ENCODE measurements around the gene CALHM1. TPM values are rescaled to one million over a fixed set of nuclear protein-coding genes. Genes with fewer than 3 reads are reported as not detected.

Gene CALHM1
- total and polyA plus RNA-seq, 4 donors, result not detected

DNA sequence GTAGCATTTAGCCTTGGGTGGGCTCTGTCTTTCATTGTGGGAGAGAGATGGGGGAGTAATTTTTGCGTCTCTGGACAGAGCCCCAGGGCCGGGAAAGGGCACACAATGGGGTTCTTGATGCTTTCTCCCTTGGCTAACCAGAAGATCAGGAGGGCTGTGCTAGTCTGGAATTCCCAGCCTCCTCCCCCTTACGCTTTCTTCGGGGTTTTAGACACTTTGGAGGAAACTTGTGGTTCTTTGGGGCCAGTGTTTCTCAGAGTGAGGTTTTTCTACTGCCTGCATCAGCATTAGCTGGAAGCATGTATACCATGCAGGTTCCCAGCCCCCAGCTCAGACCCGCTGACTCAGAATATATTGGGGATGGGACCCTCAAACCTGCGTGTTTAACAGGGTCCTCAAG is 41.8 kb upstream of the CALHM1 start:
- no peaks in the 10 kb centered on the region for H3K4me1 ChIP-seq (ENCODE audit: control insufficient read depth in 4 of 4, insufficient read depth in 4 of 4, low read length in 3 of 4)
- H3K4me3 ChIP-seq (ENCODE audit: low read depth in 1 of 3, low read length in 3 of 3), result no peak overlapping the region
- no peaks in the 10 kb centered on the region for H3K27me3 ChIP-seq (ENCODE audit: control insufficient read depth in 4 of 4, insufficient read depth in 4 of 4, low read length in 3 of 4)
- no peak for TF ChIP-seq RXRA (IDR thresholded peaks at IDR 0.05)
- no peak overlapping the region for H3K27ac ChIP-seq (ENCODE audit: low read depth in 1 of 2, low read length in 2 of 2)
- WGBS, result 79% methylated on average over 6 of the region's 6 CpGs
- no peak for DNase-seq (ENCODE audit: low spot score)
- no peak overlapping the region for H3K9ac ChIP-seq (ENCODE audit: low read depth in 1 of 2, low read length in 2 of 2)
- H3K36me3 ChIP-seq (ENCODE audit: control insufficient read depth in 4 of 4, insufficient read depth in 3 of 4, low read depth in 1 of 4, low read length in 3 of 4), result no peaks in the 10 kb centered on the region
- no peaks in the 10 kb centered on the region for H3K9me3 ChIP-seq (ENCODE audit: control insufficient read depth in 4 of 4, low read length in 3 of 4)

DNA sequence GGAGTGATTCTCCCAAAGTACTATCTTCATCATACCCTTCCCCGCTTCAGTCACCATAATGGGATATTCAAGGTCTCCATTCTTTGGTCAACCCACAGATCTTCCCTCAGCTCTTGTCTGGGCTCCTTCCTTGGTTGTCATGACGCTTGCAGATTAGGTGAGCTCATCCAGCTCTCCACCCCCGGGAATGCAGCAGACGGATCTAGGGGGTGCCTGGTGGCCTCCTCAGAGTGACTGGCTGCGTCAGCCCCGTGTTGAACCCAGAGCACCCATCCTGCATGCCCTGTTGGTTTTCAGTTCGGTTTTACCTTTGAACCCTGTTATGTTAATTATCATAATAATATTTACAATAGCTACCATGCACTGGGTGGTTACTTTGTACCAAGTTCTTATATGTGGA is 41.2 kb upstream of the CALHM1 start:
- H3K27ac ChIP-seq (ENCODE audit: low read depth in 1 of 2, low read length in 2 of 2), result no peak overlapping the region
- H3K36me3 ChIP-seq (ENCODE audit: control insufficient read depth in 4 of 4, insufficient read depth in 3 of 4, low read depth in 1 of 4, low read length in 3 of 4), result no peaks in the 10 kb centered on the region
- peaks cover 0 to under 1% (median 0%) of the 10 kb centered on the region in 4 donors for H3K27me3 ChIP-seq (ENCODE audit: control insufficient read depth in 4 of 4, insufficient read depth in 4 of 4, low read length in 3 of 4)
- no peak overlapping the region for H3K9ac ChIP-seq (ENCODE audit: low read depth in 1 of 2, low read length in 2 of 2)
- no peak overlapping the region for H3K4me3 ChIP-seq (ENCODE audit: low read depth in 1 of 3, low read length in 3 of 3)
- H3K4me1 ChIP-seq (ENCODE audit: control insufficient read depth in 4 of 4, insufficient read depth in 4 of 4, low read length in 3 of 4), result no peaks in the 10 kb centered on the region
- TF ChIP-seq RAD21 (IDR thresholded peaks at IDR 0.05) (no peak), HNF4G (IDR thresholded peaks at IDR 0.05) (no peak), RXRA (IDR thresholded peaks at IDR 0.05) (no peak), GABPA (IDR thresholded peaks at IDR 0.05 in 1 of 2, conservative IDR thresholded peaks at IDR 0.05 in 1 of 2) (no peak), YY1 (IDR thresholded peaks at IDR 0.05) (no peak), FOXA1 (IDR thresholded peaks at IDR 0.05) (no peak), NR2F2 (IDR thresholded peaks at IDR 0.05) (no peak), SP1 (IDR thresholded peaks at IDR 0.05) (no peak), JUND (IDR thresholded peaks at IDR 0.05) (no peak)
- TF ChIP-seq, protein P1, sequence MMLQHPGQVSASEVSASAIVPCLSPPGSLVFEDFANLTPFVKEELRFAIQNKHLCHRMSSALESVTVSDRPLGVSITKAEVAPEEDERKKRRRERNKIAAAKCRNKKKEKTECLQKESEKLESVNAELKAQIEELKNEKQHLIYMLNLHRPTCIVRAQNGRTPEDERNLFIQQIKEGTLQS (IDR thresholded peaks at IDR 0.05), result no peak
- no peak for DNase-seq (ENCODE audit: low spot score)
- 59% methylated on average over 7 of the region's 7 CpGs for WGBS
- H3K9me3 ChIP-seq (ENCODE audit: control insufficient read depth in 4 of 4, low read length in 3 of 4), result no peaks in the 10 kb centered on the region

DNA sequence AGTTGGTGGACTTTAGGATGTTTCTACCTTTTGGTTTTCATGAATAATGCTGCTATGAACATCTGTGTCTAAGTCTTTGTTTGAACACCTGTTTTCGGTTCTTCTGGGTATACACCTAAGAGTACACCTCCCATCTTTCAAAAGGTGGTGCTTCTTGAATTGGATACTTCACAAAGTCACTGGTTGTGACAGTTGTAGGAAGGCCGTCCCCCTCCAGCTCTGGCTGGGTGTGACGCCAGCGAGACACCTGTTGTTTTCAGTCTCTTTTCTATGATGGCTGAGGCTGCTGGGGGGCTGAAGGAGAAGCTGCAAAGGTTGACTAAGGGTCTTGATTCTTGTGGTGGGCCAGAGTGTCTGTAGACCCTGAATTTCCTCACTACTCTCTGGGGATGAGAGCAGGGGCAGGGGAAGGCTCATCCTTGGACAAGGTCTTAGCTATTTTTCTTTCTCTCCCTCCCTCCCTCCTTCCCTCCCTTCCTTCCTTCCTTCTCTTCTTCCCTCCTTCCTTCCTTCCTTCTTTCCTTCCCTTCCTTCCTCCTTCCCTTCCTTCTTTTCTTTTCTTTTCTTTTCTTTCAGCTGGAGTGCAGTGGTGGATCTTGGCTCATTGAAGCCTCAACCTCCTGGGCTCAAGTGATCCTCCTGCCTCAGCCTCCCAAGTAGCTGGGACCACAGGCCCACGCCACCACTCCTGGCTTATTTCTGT is 40.4 kb upstream of the CALHM1 start:
- DNase-seq (ENCODE audit: low spot score), result no peak
- H3K27me3 ChIP-seq (ENCODE audit: control insufficient read depth in 4 of 4, insufficient read depth in 4 of 4, low read length in 3 of 4), result peaks cover 0 to 5% (median 3%) of the 10 kb centered on the region in 4 donors
- no peak overlapping the region for H3K4me3 ChIP-seq (ENCODE audit: low read depth in 1 of 3, low read length in 3 of 3)
- TF ChIP-seq JUND (IDR thresholded peaks at IDR 0.05), result no peak
- no peak for TF ChIP-seq SP1 (IDR thresholded peaks at IDR 0.05)
- no peak for TF ChIP-seq YY1 (IDR thresholded peaks at IDR 0.05)
- TF ChIP-seq, protein P2, sequence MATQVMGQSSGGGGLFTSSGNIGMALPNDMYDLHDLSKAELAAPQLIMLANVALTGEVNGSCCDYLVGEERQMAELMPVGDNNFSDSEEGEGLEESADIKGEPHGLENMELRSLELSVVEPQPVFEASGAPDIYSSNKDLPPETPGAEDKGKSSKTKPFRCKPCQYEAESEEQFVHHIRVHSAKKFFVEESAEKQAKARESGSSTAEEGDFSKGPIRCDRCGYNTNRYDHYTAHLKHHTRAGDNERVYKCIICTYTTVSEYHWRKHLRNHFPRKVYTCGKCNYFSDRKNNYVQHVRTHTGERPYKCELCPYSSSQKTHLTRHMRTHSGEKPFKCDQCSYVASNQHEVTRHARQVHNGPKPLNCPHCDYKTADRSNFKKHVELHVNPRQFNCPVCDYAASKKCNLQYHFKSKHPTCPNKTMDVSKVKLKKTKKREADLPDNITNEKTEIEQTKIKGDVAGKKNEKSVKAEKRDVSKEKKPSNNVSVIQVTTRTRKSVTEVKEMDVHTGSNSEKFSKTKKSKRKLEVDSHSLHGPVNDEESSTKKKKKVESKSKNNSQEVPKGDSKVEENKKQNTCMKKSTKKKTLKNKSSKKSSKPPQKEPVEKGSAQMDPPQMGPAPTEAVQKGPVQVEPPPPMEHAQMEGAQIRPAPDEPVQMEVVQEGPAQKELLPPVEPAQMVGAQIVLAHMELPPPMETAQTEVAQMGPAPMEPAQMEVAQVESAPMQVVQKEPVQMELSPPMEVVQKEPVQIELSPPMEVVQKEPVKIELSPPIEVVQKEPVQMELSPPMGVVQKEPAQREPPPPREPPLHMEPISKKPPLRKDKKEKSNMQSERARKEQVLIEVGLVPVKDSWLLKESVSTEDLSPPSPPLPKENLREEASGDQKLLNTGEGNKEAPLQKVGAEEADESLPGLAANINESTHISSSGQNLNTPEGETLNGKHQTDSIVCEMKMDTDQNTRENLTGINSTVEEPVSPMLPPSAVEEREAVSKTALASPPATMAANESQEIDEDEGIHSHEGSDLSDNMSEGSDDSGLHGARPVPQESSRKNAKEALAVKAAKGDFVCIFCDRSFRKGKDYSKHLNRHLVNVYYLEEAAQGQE (IDR thresholded peaks at IDR 0.05), result no peak
- TF ChIP-seq, protein P3, sequence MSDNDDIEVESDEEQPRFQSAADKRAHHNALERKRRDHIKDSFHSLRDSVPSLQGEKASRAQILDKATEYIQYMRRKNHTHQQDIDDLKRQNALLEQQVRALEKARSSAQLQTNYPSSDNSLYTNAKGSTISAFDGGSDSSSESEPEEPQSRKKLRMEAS (IDR thresholded peaks at IDR 0.05), result no peak
- TF ChIP-seq, protein P4, sequence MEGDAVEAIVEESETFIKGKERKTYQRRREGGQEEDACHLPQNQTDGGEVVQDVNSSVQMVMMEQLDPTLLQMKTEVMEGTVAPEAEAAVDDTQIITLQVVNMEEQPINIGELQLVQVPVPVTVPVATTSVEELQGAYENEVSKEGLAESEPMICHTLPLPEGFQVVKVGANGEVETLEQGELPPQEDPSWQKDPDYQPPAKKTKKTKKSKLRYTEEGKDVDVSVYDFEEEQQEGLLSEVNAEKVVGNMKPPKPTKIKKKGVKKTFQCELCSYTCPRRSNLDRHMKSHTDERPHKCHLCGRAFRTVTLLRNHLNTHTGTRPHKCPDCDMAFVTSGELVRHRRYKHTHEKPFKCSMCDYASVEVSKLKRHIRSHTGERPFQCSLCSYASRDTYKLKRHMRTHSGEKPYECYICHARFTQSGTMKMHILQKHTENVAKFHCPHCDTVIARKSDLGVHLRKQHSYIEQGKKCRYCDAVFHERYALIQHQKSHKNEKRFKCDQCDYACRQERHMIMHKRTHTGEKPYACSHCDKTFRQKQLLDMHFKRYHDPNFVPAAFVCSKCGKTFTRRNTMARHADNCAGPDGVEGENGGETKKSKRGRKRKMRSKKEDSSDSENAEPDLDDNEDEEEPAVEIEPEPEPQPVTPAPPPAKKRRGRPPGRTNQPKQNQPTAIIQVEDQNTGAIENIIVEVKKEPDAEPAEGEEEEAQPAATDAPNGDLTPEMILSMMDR (IDR thresholded peaks at IDR 0.05; ENCODE audit: low read depth, low read length, missing input control), result no peak
- no peak for TF ChIP-seq GABPA (IDR thresholded peaks at IDR 0.05 in 1 of 2, conservative IDR thresholded peaks at IDR 0.05 in 1 of 2)
- TF ChIP-seq HNF4A (conservative IDR thresholded peaks at IDR 0.05), result no peak
- no peak for TF ChIP-seq NR2F2 (IDR thresholded peaks at IDR 0.05)
- TF ChIP-seq RXRA (IDR thresholded peaks at IDR 0.05), result no peak
- no peak overlapping the region for H3K27ac ChIP-seq (ENCODE audit: low read depth in 1 of 2, low read length in 2 of 2)
- H3K9me3 ChIP-seq (ENCODE audit: control insufficient read depth in 4 of 4, low read length in 3 of 4), result no peaks in the 10 kb centered on the region
- WGBS, result 80% methylated on average over 5 of the region's 5 CpGs
- no peak overlapping the region for H3K9ac ChIP-seq (ENCODE audit: low read depth in 1 of 2, low read length in 2 of 2)
- peaks cover 0 to 5% (median 3%) of the 10 kb centered on the region in 4 donors for H3K4me1 ChIP-seq (ENCODE audit: control insufficient read depth in 4 of 4, insufficient read depth in 4 of 4, low read length in 3 of 4)
- H3K36me3 ChIP-seq (ENCODE audit: control insufficient read depth in 4 of 4, insufficient read depth in 3 of 4, low read depth in 1 of 4, low read length in 3 of 4), result no peaks in the 10 kb centered on the region
